Nephron (organoid): ENCODE results near the gene ANXA4.
"Not testable (repeated sequence)": the region's sequence is repeated elsewhere in the genome, so short reads cannot be mapped to it uniquely, and the experiment has no call there.

Experiments used
- H3K27ac Mint-ChIP-seq, 3 experiments: 2 replicates each; pipeline ENCODE4 v1.8.0; 2020; ENCODE audit warnings: mixed read lengths in 3 of 3, mild to moderate bottlenecking in 2 of 3, moderate library complexity in 1 of 3
- H3K27me3 Mint-ChIP-seq: 2 replicates; pipeline ENCODE4 v1.8.0; 2021; ENCODE audit warnings: low read depth, mild to moderate bottlenecking, moderate library complexity, mixed read lengths
- H3K36me3 Mint-ChIP-seq: 2 replicates; pipeline ENCODE4 v1.8.0; 2020; ENCODE audit warnings: low read depth, mixed read lengths
- H3K4me1 Mint-ChIP-seq: 2 replicates; pipeline ENCODE4 v1.8.0; 2020; ENCODE audit warnings: mixed read lengths
- H3K4me3 Mint-ChIP-seq, 3 experiments: 2 replicates each; pipeline ENCODE4 v1.8.0; 2020; ENCODE audit warnings: mild to moderate bottlenecking in 3 of 3, mixed read lengths in 3 of 3, moderate library complexity in 2 of 3
- H3K9me3 Mint-ChIP-seq: 2 replicates; pipeline ENCODE4 v1.8.0; 2020; ENCODE audit warnings: mixed read lengths
- TF ChIP-seq, protein P1 (sequence below), 3 experiments: fragments of 200-600 bp; sonication (generic); IDR thresholded peaks; one replicate each; pipeline ENCODE4 v1.5.0; 2021; ENCODE audit warnings: antibody characterized with exemption in 3 of 3; ENCODE audit not compliant: unreplicated experiment in 3 of 3

ANXA4 gene

DNA sequence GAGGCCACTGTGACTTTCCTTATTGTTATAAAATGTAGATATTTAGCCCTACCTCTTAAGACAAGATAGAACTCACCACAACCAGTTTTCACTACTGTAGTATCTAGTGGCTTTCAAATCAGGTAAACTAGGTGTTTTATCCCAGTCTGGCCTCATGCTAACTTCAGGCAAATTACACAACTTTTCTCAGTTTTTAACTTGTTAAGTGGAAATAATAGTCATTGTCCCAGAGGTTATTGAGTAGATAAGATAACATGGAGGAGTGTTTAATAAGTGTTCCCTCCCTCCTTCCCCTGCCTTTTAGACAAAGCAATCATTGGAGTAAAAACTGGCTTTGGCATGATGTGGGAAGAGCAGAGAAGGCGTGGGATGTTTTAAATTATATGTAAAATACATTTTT is 27.3 kb downstream of the ANXA4 start:
- no peaks in the 10 kb centered on the region for H3K9me3 Mint-ChIP-seq
- H3K27me3 Mint-ChIP-seq, result no peaks in the 10 kb centered on the region
- peaks cover 51% of the 10 kb centered on the region for H3K4me1 Mint-ChIP-seq
- TF ChIP-seq, protein P1, sequence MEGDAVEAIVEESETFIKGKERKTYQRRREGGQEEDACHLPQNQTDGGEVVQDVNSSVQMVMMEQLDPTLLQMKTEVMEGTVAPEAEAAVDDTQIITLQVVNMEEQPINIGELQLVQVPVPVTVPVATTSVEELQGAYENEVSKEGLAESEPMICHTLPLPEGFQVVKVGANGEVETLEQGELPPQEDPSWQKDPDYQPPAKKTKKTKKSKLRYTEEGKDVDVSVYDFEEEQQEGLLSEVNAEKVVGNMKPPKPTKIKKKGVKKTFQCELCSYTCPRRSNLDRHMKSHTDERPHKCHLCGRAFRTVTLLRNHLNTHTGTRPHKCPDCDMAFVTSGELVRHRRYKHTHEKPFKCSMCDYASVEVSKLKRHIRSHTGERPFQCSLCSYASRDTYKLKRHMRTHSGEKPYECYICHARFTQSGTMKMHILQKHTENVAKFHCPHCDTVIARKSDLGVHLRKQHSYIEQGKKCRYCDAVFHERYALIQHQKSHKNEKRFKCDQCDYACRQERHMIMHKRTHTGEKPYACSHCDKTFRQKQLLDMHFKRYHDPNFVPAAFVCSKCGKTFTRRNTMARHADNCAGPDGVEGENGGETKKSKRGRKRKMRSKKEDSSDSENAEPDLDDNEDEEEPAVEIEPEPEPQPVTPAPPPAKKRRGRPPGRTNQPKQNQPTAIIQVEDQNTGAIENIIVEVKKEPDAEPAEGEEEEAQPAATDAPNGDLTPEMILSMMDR (IDR thresholded peaks at IDR 0.05; ENCODE audit: unreplicated experiment in 3 of 3), result no peak
- H3K36me3 Mint-ChIP-seq, result no peaks in the 10 kb centered on the region
- peak overlapping the region; percentile 61 to 86 (median 73) for H3K27ac Mint-ChIP-seq
- no peak overlapping the region for H3K4me3 Mint-ChIP-seq

DNA sequence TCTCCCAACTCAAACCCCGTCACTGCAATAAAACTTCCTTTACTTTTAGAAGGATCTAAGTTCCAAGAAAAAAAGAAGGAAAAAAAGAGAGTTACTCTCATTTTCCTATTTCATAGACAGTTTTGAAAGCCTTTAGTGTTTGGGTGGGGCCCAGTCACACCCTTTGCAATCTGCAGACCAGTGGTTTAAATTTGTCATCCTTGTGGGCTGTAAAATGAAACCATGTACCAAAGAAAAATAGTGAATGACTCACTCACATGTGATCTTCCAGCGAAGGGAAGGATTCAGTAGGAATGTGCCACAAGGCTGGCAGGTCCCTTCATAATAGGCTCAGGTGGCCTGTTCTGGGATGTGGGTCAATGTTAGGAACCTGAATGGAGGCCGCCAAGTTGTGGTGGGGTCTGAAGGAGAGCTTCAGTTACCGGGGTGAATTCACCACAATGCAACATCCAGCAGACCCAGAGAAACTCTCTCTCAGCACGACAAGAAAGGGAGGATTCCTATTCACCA is 28.3 kb downstream of the ANXA4 start:
- H3K4me1 Mint-ChIP-seq, result peaks cover 50% of the 10 kb centered on the region
- H3K4me3 Mint-ChIP-seq, result no peak overlapping the region
- H3K9me3 Mint-ChIP-seq, result no peaks in the 10 kb centered on the region
- peak overlapping the region; percentile 37 to 73 (median 47) for H3K27ac Mint-ChIP-seq
- H3K36me3 Mint-ChIP-seq, result no peaks in the 10 kb centered on the region
- TF ChIP-seq, protein P1 (IDR thresholded peaks at IDR 0.05; ENCODE audit: unreplicated experiment in 3 of 3), result no peak
- H3K27me3 Mint-ChIP-seq, result no peaks in the 10 kb centered on the region

DNA sequence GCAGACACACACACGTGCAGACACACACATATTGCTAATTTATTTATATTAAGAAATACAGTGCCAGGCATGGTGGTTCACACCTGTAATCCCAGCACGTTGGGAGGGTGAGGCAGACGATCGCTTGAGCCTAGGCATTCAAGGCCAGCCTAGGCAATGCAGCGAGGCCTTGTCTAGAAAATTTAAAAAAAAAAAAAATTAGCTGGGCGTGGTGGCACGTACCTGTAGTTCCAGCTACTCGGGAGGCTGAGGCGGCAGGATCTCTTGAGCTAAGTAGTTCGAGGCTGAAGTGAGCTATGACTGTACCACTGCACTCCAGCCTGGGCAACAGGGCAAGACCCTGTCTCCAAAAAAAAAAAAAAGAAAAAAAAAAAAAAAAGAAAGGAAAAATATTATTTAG is 28.8 kb downstream of the ANXA4 start:
- TF ChIP-seq, protein P1 (IDR thresholded peaks at IDR 0.05; ENCODE audit: unreplicated experiment in 3 of 3), result no peak
- Mint-ChIP-seq H3K27me3 (no peaks in the 10 kb centered on the region), H3K9me3 (no peaks in the 10 kb centered on the region), H3K4me1 (peaks cover 49% of the 10 kb centered on the region), H3K27ac (peak overlapping the region in 1 of 3 experiments; percentile 73), H3K4me3 (no peak overlapping the region), H3K36me3 (no peaks in the 10 kb centered on the region)

DNA sequence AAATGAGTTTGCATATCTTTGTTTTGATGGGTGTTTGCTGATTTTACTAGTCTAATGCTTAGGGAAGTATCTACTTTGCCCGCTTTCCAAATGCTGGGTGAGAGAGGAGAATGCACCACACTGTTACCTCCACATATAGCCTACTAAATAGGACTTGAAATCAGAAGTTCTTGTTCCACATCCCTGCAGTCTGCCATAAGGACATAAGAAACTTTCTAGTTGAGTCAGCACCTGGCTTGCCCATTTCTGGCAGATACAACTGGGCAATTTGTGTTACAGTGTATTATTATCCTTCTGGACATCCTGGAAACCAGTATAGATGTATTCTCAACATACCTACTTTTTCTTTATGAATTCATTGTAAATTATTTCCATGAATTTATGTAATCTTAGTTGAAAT is 29.5 kb downstream of the ANXA4 start:
- H3K36me3 Mint-ChIP-seq, result peaks cover 4% of the 10 kb centered on the region
- peaks cover 4% of the 10 kb centered on the region for H3K9me3 Mint-ChIP-seq

DNA sequence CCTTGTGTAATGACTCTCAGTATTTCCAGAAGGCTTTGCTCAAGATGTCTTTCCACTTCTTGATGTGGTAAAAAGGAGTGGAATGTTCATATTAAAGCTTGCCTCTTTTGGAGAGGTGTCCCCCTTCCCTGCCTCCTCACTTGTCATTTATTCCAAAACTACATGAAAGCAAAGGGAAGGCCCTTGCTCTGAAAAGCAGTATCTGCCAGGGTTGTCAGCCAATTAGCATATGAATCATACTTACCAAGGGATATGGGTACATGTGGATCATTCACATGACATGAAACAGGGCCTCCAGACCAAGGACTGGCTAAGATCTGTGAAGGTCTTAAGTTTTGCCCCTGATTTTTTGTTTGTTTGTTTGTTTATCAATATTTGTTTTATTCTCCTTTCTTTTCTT is 31.3 kb downstream of the ANXA4 start:
- no peak overlapping the region for H3K4me3 Mint-ChIP-seq
- peaks cover 30% of the 10 kb centered on the region for H3K4me1 Mint-ChIP-seq
- TF ChIP-seq, protein P1 (IDR thresholded peaks at IDR 0.05; ENCODE audit: unreplicated experiment in 3 of 3), result no peak
- no peak overlapping the region for H3K27ac Mint-ChIP-seq
- H3K27me3 Mint-ChIP-seq, result no peaks in the 10 kb centered on the region
- H3K36me3 Mint-ChIP-seq, result peaks cover 14% of the 10 kb centered on the region
- peaks cover 9% of the 10 kb centered on the region for H3K9me3 Mint-ChIP-seq

More for the DNA sequence above, 29.5 kb downstream of the ANXA4 start:
- Mint-ChIP-seq H3K4me1 (peaks cover 45% of the 10 kb centered on the region), H3K27me3 (no peaks in the 10 kb centered on the region), H3K27ac (peak overlapping the region in 1 of 3 experiments; percentile 42), H3K4me3 (no peak overlapping the region)
- TF ChIP-seq, protein P1 (IDR thresholded peaks at IDR 0.05; ENCODE audit: unreplicated experiment in 3 of 3), result no peak

DNA sequence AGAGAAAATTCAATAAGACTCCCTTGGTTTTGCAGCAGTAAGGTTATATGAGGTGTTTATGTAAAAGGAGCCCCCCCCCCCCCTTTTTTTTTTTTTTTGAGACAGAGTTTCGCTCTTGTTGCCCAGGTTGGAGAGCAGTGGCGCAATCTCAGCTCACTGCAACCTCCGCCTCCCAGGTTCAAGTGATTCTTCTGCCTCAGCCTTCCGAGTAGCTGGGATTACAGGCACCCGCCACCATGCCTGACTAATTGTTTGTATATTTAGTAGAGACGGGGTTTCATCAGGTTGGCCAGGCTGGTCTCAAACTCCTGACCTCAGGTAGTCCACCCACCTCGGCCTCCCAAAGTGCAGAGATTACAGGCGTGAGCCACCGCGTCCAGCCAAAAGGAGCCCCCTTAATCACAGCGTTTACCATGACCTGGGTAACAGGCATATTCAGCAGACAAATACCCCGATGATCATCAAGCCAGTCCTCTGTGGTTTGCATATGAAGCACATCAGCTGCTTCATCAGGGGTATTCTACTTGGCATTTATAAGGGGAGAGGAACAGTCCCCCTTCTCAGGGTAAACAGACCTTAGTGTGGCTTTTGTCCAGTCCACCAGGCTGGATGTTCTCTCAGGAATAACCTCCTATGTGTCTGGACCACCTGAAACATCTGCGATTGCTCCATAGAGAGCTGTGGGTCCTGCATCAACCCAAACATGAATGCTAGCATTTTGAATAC is 32.5 kb downstream of the ANXA4 start:
- Mint-ChIP-seq H3K9me3 (peaks cover 12% of the 10 kb centered on the region), H3K36me3 (peaks cover 14% of the 10 kb centered on the region), H3K27ac (peak overlapping the region; percentile 81 to 92 (median 82)), H3K4me1 (peaks cover 26% of the 10 kb centered on the region)
- not testable (repeated sequence) for H3K27me3 Mint-ChIP-seq, H3K4me3 Mint-ChIP-seq
